ENCODE data around the gene DCLK2. TPM values are rescaled to one million over a fixed set of nuclear protein-coding genes. Genes with fewer than 3 reads are reported as not detected.

Gene DCLK2
- total RNA-seq, 2 donors from 2014 or later = 3.1 to 3.9 TPM

DNA sequence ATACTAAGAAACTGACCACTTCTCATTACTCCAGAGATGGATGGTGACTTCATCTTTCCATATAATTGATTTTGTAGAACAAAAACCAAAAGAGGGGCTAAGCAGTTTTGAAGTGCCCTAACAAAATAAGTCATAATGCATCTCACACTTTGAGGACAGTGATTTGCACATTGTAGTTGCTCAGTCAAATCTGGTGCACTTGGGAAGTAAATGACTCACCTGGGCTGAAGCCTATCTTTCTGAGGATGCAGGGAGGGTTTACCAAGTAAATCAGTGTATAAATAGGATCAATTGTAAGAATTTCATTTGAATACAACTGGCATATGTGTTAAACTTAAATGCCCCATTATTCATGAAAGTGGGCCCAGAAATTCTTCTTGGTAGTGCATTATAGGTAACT lies 134.2 kb downstream of the DCLK2 start:
- Histone ChIP-seq H3K4me1 (no peaks in the 10 kb centered on the region), H3K36me3 (no peaks in the 10 kb centered on the region), H3K9me3 (no peaks in the 10 kb centered on the region), H3K4me3 (no peak overlapping the region), H3K27ac (no peak overlapping the region), H3K27me3 (no peaks in the 10 kb centered on the region), H3K9ac (ENCODE audit: low read depth in 2 of 2, low read length in 2 of 2) (no peak overlapping the region)
- intact Hi-C loops (cut with DNase I) = loop anchor here (10.0 kb wide), 1 partner anchor 208 kb away; no protein-coding TSS in a partner anchor
- no peak for DNase-seq
- TF ChIP-seq, protein P1, sequence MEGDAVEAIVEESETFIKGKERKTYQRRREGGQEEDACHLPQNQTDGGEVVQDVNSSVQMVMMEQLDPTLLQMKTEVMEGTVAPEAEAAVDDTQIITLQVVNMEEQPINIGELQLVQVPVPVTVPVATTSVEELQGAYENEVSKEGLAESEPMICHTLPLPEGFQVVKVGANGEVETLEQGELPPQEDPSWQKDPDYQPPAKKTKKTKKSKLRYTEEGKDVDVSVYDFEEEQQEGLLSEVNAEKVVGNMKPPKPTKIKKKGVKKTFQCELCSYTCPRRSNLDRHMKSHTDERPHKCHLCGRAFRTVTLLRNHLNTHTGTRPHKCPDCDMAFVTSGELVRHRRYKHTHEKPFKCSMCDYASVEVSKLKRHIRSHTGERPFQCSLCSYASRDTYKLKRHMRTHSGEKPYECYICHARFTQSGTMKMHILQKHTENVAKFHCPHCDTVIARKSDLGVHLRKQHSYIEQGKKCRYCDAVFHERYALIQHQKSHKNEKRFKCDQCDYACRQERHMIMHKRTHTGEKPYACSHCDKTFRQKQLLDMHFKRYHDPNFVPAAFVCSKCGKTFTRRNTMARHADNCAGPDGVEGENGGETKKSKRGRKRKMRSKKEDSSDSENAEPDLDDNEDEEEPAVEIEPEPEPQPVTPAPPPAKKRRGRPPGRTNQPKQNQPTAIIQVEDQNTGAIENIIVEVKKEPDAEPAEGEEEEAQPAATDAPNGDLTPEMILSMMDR (IDR thresholded peaks at IDR 0.05) = no peak

DNA sequence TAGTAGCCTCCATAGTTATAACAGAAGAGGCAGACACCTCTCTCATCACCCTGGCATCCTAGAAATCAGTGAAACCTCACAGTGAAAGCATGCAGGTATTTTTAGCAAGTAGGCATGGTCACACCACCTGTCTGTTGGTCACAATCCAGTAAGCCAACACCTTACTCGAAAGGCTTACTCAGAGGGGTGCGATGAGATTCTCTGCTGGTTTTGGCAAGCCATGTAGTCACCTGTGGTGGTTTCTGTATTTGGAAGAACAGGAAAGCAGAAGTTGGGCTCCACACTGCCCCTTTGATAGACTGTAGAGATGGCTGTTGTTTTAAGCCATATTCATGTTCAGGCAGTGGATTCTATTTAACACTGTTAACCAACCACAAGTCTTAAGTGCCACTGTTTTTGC lies 134.7 kb downstream of the DCLK2 start:
- Histone ChIP-seq H3K27ac (no peak overlapping the region), H3K9ac (ENCODE audit: low read depth in 2 of 2, low read length in 2 of 2) (no peak overlapping the region), H3K36me3 (no peaks in the 10 kb centered on the region), H3K27me3 (no peaks in the 10 kb centered on the region), H3K9me3 (no peaks in the 10 kb centered on the region), H3K4me1 (no peaks in the 10 kb centered on the region), H3K4me3 (no peak overlapping the region)
- no peak for DNase-seq
- TF ChIP-seq, protein P1 (IDR thresholded peaks at IDR 0.05) = no peak
- intact Hi-C loops (cut with DNase I) = loop anchor here (10.0 kb wide), 1 partner anchor 208 kb away; no protein-coding TSS in a partner anchor

- no peaks in the 10 kb centered on the region for H3K4me1 ChIP-seq
- no peak overlapping the region for H3K4me3 ChIP-seq
- no peak overlapping the region for H3K9ac ChIP-seq (ENCODE audit: low read depth in 2 of 2, low read length in 2 of 2)
- no peak overlapping the region for H3K27ac ChIP-seq
- TF ChIP-seq, protein P1 (IDR thresholded peaks at IDR 0.05) = no peak
- no peaks in the 10 kb centered on the region for H3K27me3 ChIP-seq
- H3K9me3 ChIP-seq = no peaks in the 10 kb centered on the region
- no peaks in the 10 kb centered on the region for H3K36me3 ChIP-seq
- DNase-seq = no peak
- intact Hi-C loops (cut with DNase I) = loop anchor here (10.0 kb wide), 1 partner anchor 211 kb away; no protein-coding TSS in a partner anchor
Measured at GRCh38 chr4:150215601-150216000, 137.4 kb downstream of the DCLK2 start.

- no peaks in the 10 kb centered on the region for H3K36me3 ChIP-seq
- TF ChIP-seq, protein P1 (IDR thresholded peaks at IDR 0.05) = no peak
- H3K27ac ChIP-seq = no peak overlapping the region
- H3K9ac ChIP-seq (ENCODE audit: low read depth in 2 of 2, low read length in 2 of 2) = no peak overlapping the region
- intact Hi-C loops (cut with DNase I) = loop anchor here (10.0 kb wide), 1 partner anchor 212 kb away; no protein-coding TSS in a partner anchor
- no peak overlapping the region for H3K4me3 ChIP-seq
- H3K4me1 ChIP-seq = no peaks in the 10 kb centered on the region
- H3K9me3 ChIP-seq = no peaks in the 10 kb centered on the region
- no peak for DNase-seq
- H3K27me3 ChIP-seq = no peaks in the 10 kb centered on the region
Measured at GRCh38 chr4:150216726-150217125, 138.5 kb downstream of the DCLK2 start.

- DNase-seq = no peak
- no peak overlapping the region for H3K4me3 ChIP-seq
- TF ChIP-seq, protein P1 (IDR thresholded peaks at IDR 0.05) = no peak
- no peaks in the 10 kb centered on the region for H3K36me3 ChIP-seq
- intact Hi-C loops (cut with DNase I) = loop anchor here (10.0 kb wide), 1 partner anchor 212 kb away; no protein-coding TSS in a partner anchor
- no peak overlapping the region for H3K27ac ChIP-seq
- H3K9ac ChIP-seq (ENCODE audit: low read depth in 2 of 2, low read length in 2 of 2) = no peak overlapping the region
- no peaks in the 10 kb centered on the region for H3K4me1 ChIP-seq
- H3K27me3 ChIP-seq = no peaks in the 10 kb centered on the region
- no peaks in the 10 kb centered on the region for H3K9me3 ChIP-seq
Measured at GRCh38 chr4:150217192-150217591, 138.9 kb downstream of the DCLK2 start.

All from colonic mucosa (tissue), 4 donors.